ENCODE measurements around the gene TTBK2. TPM values are rescaled to one million over a fixed set of nuclear protein-coding genes. Genes with fewer than 3 reads are reported as not detected.

TTBK2 gene
- total RNA-seq, 1 experiment from 2014 or later, result 10.6 TPM

GRCh38 chr15:42786978-42787377 lies 133.6 kb downstream of the TTBK2 start:
- Histone ChIP-seq H3K79me2 (ENCODE audit: insufficient read depth, low read length) (no peaks in the 10 kb centered on the region), H2AK5ac (ENCODE audit: insufficient read length, low read length) (no peak overlapping the region), H3K56ac (ENCODE audit: insufficient read length, low read depth, low read length) (no peak overlapping the region), H2BK20ac (ENCODE audit: low read depth, low read length, poor library complexity, severe bottlenecking) (no peak overlapping the region), H3K9ac (ENCODE audit: extremely low read depth, insufficient read length, low read length) (no peak overlapping the region), H2BK15ac (ENCODE audit: low read depth, low read length) (no peak overlapping the region), H3K79me1 (ENCODE audit: insufficient read depth, low read depth, low read length, poor library complexity, severe bottlenecking) (no peaks in the 10 kb centered on the region), H2BK5ac (ENCODE audit: insufficient read length, low read length) (no peak overlapping the region), H3K27me3 (ENCODE audit: insufficient read depth, low read length) (no peaks in the 10 kb centered on the region), H4K20me1 (ENCODE audit: control insufficient read depth, insufficient read depth, insufficient read length) (no peaks in the 10 kb centered on the region), H3K4me1 (ENCODE audit: insufficient read depth, low read length) (no peaks in the 10 kb centered on the region), H3K4me2 (ENCODE audit: insufficient read depth, insufficient read length, low read length) (no peak overlapping the region), H3K9me3 (ENCODE audit: control insufficient read depth, low read depth, low read length) (no peaks in the 10 kb centered on the region), H2AFZ (ENCODE audit: low read length) (no peak overlapping the region), H3K23me2 (ENCODE audit: insufficient read length, low read depth, low read length, poor library complexity, severe bottlenecking) (no peaks in the 10 kb centered on the region), H3K27ac (ENCODE audit: insufficient read length, low read depth, low read length) (no peak overlapping the region), H3K23ac (ENCODE audit: insufficient read length, low read depth, low read length) (no peak overlapping the region), H4K8ac (replicated peaks; ENCODE audit: insufficient read length, low read depth, low read length) (no peak overlapping the region), H3K14ac (ENCODE audit: insufficient read depth, low read length) (no peak overlapping the region), H3T11ph (ENCODE audit: low read length) (no peak overlapping the region), H4K5ac (ENCODE audit: insufficient read length, low read depth, low read length) (no peak overlapping the region), H3K18ac (ENCODE audit: insufficient read length, low read depth, low read length) (no peak overlapping the region), H2BK120ac (ENCODE audit: low read depth, low read length, poor library complexity, severe bottlenecking) (no peak overlapping the region), H2BK12ac (ENCODE audit: insufficient read length, low read depth, low read length) (no peak overlapping the region), H3K4ac (ENCODE audit: low read depth, low read length) (no peak overlapping the region), H4K91ac (ENCODE audit: insufficient read length, low read depth, low read length) (no peak overlapping the region)
- Mint-ChIP-seq H3K27me3 (ENCODE audit: low read depth) (no peaks in the 10 kb centered on the region), H3K27ac (no peak overlapping the region), H3K4me1 (peaks cover 5% of the 10 kb centered on the region in 2 experiments; a peak in 2 of 4 replicates), H3K4me3 (no peak overlapping the region), H3K36me3 (ENCODE audit: insufficient read depth in 1 of 3, low read depth in 3 of 3) (peaks cover 0 to 8% (median 3%) of the 10 kb centered on the region in 3 experiments; a peak in 5 of 7 replicates), H3K9me3 (no peaks in the 10 kb centered on the region)
- no peak for DNase-seq
- TF ChIP-seq CTCF (conservative IDR thresholded peaks at IDR 0.05), result no peak
- WGBS (ENCODE audit: extremely low coverage, insufficient read length, low lambda C conversion rate), result no CpG with 5 or more reads among the region's 5 CpGs

Measured in H9 (cell line).